Measurements from ENCODE around the gene SLC10A7.

DNA sequence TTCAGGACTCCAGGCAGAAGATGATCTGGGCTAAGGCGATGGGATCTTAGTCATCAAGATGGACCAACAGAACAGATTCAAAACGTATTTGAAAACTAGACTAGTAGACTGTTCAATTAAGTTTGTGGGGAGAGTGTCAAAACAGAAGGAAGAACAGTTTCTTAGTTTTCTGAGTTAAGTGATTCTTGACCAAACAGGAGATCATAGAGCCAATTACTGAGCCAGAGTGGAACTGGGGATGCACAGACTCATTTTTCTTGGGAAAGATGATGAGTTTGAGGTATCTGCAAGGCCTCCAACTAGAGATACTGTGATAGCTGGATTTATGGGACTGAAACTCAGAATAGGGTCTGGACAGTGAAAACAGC is 187.9 kb downstream of the SLC10A7 start:
- TF ChIP-seq POLR2A (IDR thresholded peaks at IDR 0.05) (no peak), CTCF (IDR thresholded peaks at IDR 0.05) (no peak)
